ENCODE data around the gene C12orf43.
A peak's percentile ranks its signal among the peaks of the same experiment; 100 is the strongest.

The C12orf43 gene

GRCh38 chr12:120959111-120959878 lies 57.0 kb downstream of the C12orf43 start:
- Histone ChIP-seq H3K4me3 (no peak overlapping the region), H3K27ac (peak overlapping the region in 3 of 21 experiments; percentile 9 to 77 (median 30))

DNA sequence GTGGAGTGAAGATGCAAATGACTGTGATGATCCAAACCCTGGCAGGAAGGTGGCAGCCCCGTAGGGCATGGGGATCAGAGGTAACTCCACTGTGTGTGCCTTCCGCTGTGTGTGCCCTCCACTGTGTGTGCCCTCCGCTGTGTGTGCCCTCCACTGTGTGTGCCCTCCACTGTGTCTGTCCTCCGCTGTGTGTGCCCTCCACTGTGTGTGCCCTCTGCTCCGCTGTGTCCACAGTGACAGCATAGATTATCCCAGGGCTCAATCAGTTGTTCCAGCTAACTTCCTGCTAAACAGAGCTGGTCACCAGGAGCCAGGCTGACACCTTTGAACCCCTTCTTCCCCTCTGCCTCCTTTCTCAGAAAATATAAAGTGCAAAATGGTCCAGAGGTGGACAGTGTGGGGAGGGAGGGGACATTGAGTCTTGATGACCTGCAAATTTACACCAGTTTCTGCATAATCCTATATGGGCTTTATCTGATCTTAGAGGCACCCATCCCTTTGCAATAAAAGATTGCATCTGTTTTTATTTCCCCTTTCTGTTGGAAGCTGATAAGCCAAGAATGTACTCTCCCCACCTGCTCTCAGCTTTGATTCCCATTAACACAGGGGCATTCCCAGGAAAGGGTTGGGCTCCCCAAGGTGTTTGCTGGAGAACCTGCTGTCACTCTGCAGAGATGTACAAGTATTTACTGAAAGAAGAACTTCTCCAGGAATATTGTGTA lies 59.5 kb downstream of the C12orf43 start:
- H3K27ac ChIP-seq: no peak overlapping the region
- no peak overlapping the region for H3K4me3 ChIP-seq

- no peak overlapping the region for H3K27ac ChIP-seq
These were observed 61.1 kb downstream of the C12orf43 start for GRCh38 chr12:120955232-120955631.

DNA sequence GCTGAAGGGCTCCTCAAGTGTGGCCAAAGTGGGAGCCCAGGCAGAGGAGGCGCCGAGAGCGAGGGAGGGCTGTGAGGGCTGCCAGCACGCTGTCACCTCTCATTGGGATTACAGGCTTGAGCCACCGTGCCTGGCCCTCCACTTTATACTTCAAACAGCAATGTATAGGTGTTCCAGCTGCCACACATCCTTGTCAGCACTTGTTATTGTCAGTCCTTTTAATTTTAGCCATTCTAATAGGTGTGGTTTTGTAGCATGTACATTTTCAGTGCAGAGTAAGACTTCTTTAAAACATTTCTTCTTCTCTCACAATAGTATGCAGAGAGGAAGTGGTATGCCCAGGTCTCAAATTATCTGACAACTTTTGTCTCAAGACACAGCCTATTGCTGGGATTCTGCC lies 65.5 kb downstream of the C12orf43 start:
- no peak overlapping the region for H3K4me3 ChIP-seq

More at GRCh38 chr12:120955232-120955631, 61.1 kb downstream of the C12orf43 start:
- no peak overlapping the region for H3K4me3 ChIP-seq

More for the DNA sequence above, 65.5 kb downstream of the C12orf43 start:
- H3K27ac ChIP-seq: no peak overlapping the region

Data from skin epidermis (tissue), 12 donors.